A549 (cell line): ENCODE results near the gene EIF2S3B. TPM values are rescaled to one million over a fixed set of nuclear protein-coding genes. Genes with fewer than 3 reads are reported as not detected.

Source experiments
- ATAC-seq, 2 experiments: fragments of 200-7000 bp in 1 of 2; fragments of >200 bp in 1 of 2; cut with Nextera tagmentation in 1 of 2; cut with Tn5 transposase in 1 of 2; 3 replicates each; pipeline versions ENCODE4 v1.8.0 to v1.9.1; 2018 to 2020; ENCODE audit warnings: mild to moderate bottlenecking in 1 of 2, moderate library complexity in 1 of 2
- CTCF ChIA-PET: fragments of 300-600 bp; sonication (Branson Sonifier 250); formaldehyde crosslinking; extraction: SDS; loops from one replicate; lab custom pipeline; 2021; ENCODE audit warnings: antibody characterized with exemption, inconsistent platforms; lab: Yijun Ruan, JAX
- POLR2A ChIA-PET: fragments of 350-600 bp; formaldehyde crosslinking; extraction: SDS; loops from one replicate; lab custom pipeline; 2021; ENCODE audit warnings: antibody characterized with exemption, inconsistent platforms; lab: Yijun Ruan, JAX
- DNase-seq, 2 experiments: peaks; one replicate each; pipeline versions ENCODE4 v3.0.0 to v3.0.0-alpha.2; 2011 to 2016; ENCODE audit warnings: low read depth in 1 of 2, low spot score in 1 of 2
- FAIRE-seq: peaks from 2 replicates; lab custom pipeline; 2011; peaks lifted over from hg19 to GRCh38; lab: Jason Lieb, UNC
- H3K27ac ChIP-seq, 2 experiments: fragments of >200 bp; sonication (Bioruptor Twin); formaldehyde crosslinking; 3 replicates each; pipeline ENCODE4 v1.5.1; 2016 to 2017
- H3K4me1 ChIP-seq: fragments of >200 bp; sonication (Bioruptor Twin); formaldehyde crosslinking; 3 replicates; pipeline ENCODE4 v1.6.1; 2016
- H3K4me2 ChIP-seq: fragments of >200 bp; sonication (Bioruptor Twin); formaldehyde crosslinking; 3 replicates; pipeline ENCODE4 v1.6.1; 2016
- H3K4me3 ChIP-seq: fragments of >200 bp; sonication (Bioruptor Twin); formaldehyde crosslinking; 3 replicates; pipeline ENCODE4 v1.5.1; 2016
- H3K9me3 ChIP-seq: fragments of >200 bp; sonication (Bioruptor Twin); formaldehyde crosslinking; 3 replicates; pipeline ENCODE4 v1.6.1; 2016
- CBX2 ChIP-seq: fragments of 200-600 bp; sonication (generic); IDR thresholded peaks from 2 replicates; pipeline ENCODE4 v1.6.1; 2016; ENCODE audit warnings: low read depth, mild to moderate bottlenecking, borderline replicate concordance
- CBX8 ChIP-seq: fragments of 200-600 bp; sonication (generic); IDR thresholded peaks from 2 replicates; pipeline ENCODE4 v1.6.1; 2016
- CHD2 ChIP-seq: fragments of 150-350 bp; IDR thresholded peaks from 2 replicates; pipeline ENCODE4 v1.6.1; 2014; ENCODE audit warnings: low read length; ENCODE audit not compliant: partially characterized antibody
- CHD4 ChIP-seq: fragments of 200-600 bp; sonication (generic); IDR thresholded peaks from 2 replicates; pipeline ENCODE4 v1.6.1; 2016; ENCODE audit warnings: antibody characterized with exemption, mild to moderate bottlenecking, borderline replicate concordance
- EHF ChIP-seq: fragments of 250-450 bp; sonication (Bioruptor Pico); IDR thresholded peaks from 2 replicates; pipeline ENCODE4 v1.5.0; 2020; ENCODE audit warnings: mild to moderate bottlenecking
- FOXS1 ChIP-seq: fragments of 250-450 bp; sonication (Bioruptor Pico); IDR thresholded peaks from 2 replicates; pipeline ENCODE4 v1.5.0; 2020; ENCODE audit warnings: mild to moderate bottlenecking, moderate library complexity
- GATA3 ChIP-seq: IDR thresholded peaks from 2 replicates; pipeline ENCODE4 v1.6.1; 2012; ENCODE audit warnings: borderline replicate concordance
- HOXB5 ChIP-seq: fragments of 250-450 bp; sonication (Bioruptor Pico); IDR thresholded peaks from 2 replicates; pipeline ENCODE4 v1.5.0; 2020; ENCODE audit warnings: mild to moderate bottlenecking, moderate library complexity
- KDM5A ChIP-seq: fragments of 200-600 bp; sonication (generic); IDR thresholded peaks from 2 replicates; pipeline ENCODE4 v1.6.1; 2016; ENCODE audit warnings: antibody characterized with exemption, mild to moderate bottlenecking
- NR3C1 ChIP-seq: fragments of >200 bp; sonication (Bioruptor Twin); formaldehyde crosslinking; IDR thresholded peaks from 3 replicates; pipeline ENCODE4 v1.6.1; 2017
- PHF8 ChIP-seq: fragments of 200-600 bp; sonication (generic); IDR thresholded peaks from 2 replicates; pipeline ENCODE4 v1.6.1; 2016; ENCODE audit warnings: low read depth, mild to moderate bottlenecking, antibody characterized with exemption, moderate library complexity, borderline replicate concordance
- POLR2AphosphoS2 ChIP-seq: conservative IDR thresholded peaks from 2 replicates; pipeline ENCODE4 v1.6.1; 2012; ENCODE audit warnings: low read length, improper control_type of control experiment, inconsistent platforms
- RAD21 ChIP-seq, 2 experiments: fragments of >200 bp in 1 of 2; sonication (Bioruptor Twin) in 1 of 2; formaldehyde crosslinking in 1 of 2; IDR thresholded peaks in 1 of 2; conservative IDR thresholded peaks in 1 of 2; 2 replicates in 1 of 2; 3 replicates in 1 of 2; pipeline ENCODE4 v1.6.1; 2012 to 2018; ENCODE audit warnings: inconsistent platforms in 1 of 2
- REST ChIP-seq: fragments of 200-600 bp; sonication (generic); IDR thresholded peaks from 2 replicates; pipeline ENCODE4 v1.6.1; 2016; ENCODE audit warnings: antibody characterized with exemption, mild to moderate bottlenecking, moderate library complexity
- RNF2 ChIP-seq: fragments of 200-600 bp; sonication (generic); IDR thresholded peaks from 2 replicates; pipeline ENCODE4 v1.6.1; 2016; ENCODE audit warnings: low read depth, mild to moderate bottlenecking, antibody characterized with exemption, moderate library complexity, borderline replicate concordance
- SMC3 ChIP-seq: fragments of >200 bp; sonication (Bioruptor Twin); formaldehyde crosslinking; IDR thresholded peaks from 3 replicates; pipeline ENCODE4 v1.6.1; 2018; ENCODE audit warnings: inconsistent platforms
- TP53 ChIP-seq: fragments of 250-450 bp; sonication (Bioruptor Pico); IDR thresholded peaks from 2 replicates; pipeline ENCODE4 v1.5.0; 2021; ENCODE audit warnings: mild to moderate bottlenecking, moderate library complexity
- USF2 ChIP-seq: fragments of 450-650 bp; IDR thresholded peaks from 2 replicates; pipeline ENCODE4 v1.6.1; 2014; ENCODE audit warnings: antibody characterized with exemption
- ZC3H11A ChIP-seq: fragments of 450-650 bp; IDR thresholded peaks from 2 replicates; pipeline ENCODE4 v1.6.1; 2014; ENCODE audit warnings: antibody characterized with exemption, mild to moderate bottlenecking
- ZFP36 ChIP-seq: fragments of 450-650 bp; IDR thresholded peaks from 2 replicates; pipeline ENCODE4 v1.6.1; 2014; ENCODE audit warnings: borderline replicate concordance; ENCODE audit not compliant: partially characterized antibody
- ZSCAN20 ChIP-seq: fragments of 250-450 bp; sonication (Bioruptor Pico); IDR thresholded peaks from 2 replicates; pipeline ENCODE4 v1.8.0; 2022; ENCODE audit warnings: mild to moderate bottlenecking, moderate library complexity
- WGBS: methylation state at CpG from one replicate; pipeline ENCODE4 v1.1.6; 2017; ENCODE audit errors: missing lambda C conversion rate; 5-methylcytosine and 5-hydroxymethylcytosine counted together
- polyA plus RNA-seq, 4 experiments: library from polyadenylated mRNA; depleted of rRNA in 3 of 4; stranded (reverse); fragments of >200 nt; fragmentation: RNase III in 1 of 4; extraction: RNeasy Plus Mini Kit Qiagen cat#74134 plus additional on column Dnase treatment in 1 of 4; gene quantifications; 2 replicates in 3 of 4; 3 replicates in 1 of 4; pipeline ENCODE4 v1.2.3, GENCODE V29; 2011 to 2017
- TF ChIP-seq, protein P1 (sequence below): fragments of >200 bp; sonication (Bioruptor Twin); formaldehyde crosslinking; IDR thresholded peaks from 3 replicates; pipeline ENCODE4 v1.5.1; 2016

EIF2S3B gene
- polyA plus RNA-seq, 2 of the 4 experiments (the other 2 are of a cell fraction), result 0.93 to 1.1 TPM

- H3K4me3 ChIP-seq, result no peak overlapping the region
- ATAC-seq (no peak), DNase-seq (no peak), FAIRE-seq (no peak)
- H3K27ac ChIP-seq, result no peak overlapping the region
- WGBS, result 51% methylated on average over 7 of the region's 7 CpGs
- TF ChIP-seq USF2 (no peak), ZFP36 (no peak), GATA3 (no peak), NR3C1 (no peak), RNF2 (no peak), KDM5A (no peak), CHD2 (no peak), FOXS1 (no peak), CBX2 (no peak), CHD4 (no peak), PHF8 (no peak), TP53 (CRISPR knock-in tag) (no peak), RAD21 (conservative IDR thresholded peaks at IDR 0.05 in 1 of 2, IDR thresholded peaks at IDR 0.05 in 1 of 2) (no peak), SMC3 (no peak), REST (no peak), CBX8 (no peak), ZSCAN20 (CRISPR knock-in tag) (no peak)
- TF ChIP-seq, protein P1, sequence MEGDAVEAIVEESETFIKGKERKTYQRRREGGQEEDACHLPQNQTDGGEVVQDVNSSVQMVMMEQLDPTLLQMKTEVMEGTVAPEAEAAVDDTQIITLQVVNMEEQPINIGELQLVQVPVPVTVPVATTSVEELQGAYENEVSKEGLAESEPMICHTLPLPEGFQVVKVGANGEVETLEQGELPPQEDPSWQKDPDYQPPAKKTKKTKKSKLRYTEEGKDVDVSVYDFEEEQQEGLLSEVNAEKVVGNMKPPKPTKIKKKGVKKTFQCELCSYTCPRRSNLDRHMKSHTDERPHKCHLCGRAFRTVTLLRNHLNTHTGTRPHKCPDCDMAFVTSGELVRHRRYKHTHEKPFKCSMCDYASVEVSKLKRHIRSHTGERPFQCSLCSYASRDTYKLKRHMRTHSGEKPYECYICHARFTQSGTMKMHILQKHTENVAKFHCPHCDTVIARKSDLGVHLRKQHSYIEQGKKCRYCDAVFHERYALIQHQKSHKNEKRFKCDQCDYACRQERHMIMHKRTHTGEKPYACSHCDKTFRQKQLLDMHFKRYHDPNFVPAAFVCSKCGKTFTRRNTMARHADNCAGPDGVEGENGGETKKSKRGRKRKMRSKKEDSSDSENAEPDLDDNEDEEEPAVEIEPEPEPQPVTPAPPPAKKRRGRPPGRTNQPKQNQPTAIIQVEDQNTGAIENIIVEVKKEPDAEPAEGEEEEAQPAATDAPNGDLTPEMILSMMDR, result no peak
- ChIA-PET POLR2A (no interaction called here), CTCF (interaction anchor here (1.4 kb wide), 1 partner anchor 17 kb away, joined by 3 read pairs; no protein-coding TSS in a partner anchor)
- H3K4me2 ChIP-seq, result no peak overlapping the region
- H3K9me3 ChIP-seq, result no peaks in the 10 kb centered on the region
- no peaks in the 10 kb centered on the region for H3K4me1 ChIP-seq
These were observed 37.8 kb downstream of the EIF2S3B start for GRCh38 chr12:10543499-10543898.

DNA sequence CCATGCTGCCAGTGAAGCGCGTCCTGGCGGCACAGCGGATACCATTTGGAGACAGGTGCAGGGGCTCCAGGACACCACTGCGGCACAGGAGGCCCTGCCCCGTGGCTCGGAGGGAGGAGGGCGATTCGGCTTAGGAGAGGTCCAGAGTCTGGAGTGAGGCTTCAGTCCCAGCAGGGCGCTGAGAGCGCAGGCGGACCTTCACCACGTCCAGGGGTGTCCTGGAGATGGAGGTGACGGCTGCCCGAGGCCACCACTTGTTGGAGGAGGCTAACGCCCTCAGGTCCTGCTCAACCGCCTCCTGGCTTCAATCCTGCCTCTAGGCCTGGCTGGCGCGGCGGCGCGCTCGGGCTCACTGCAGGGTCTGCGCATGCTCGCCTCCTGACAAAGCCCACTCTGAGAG lies 45.7 kb downstream of the EIF2S3B start:
- H3K9me3 ChIP-seq, result no peaks in the 10 kb centered on the region
- ChIA-PET POLR2A (no interaction called here), CTCF (no interaction called here)
- no peak overlapping the region for H3K27ac ChIP-seq
- no peak overlapping the region for H3K4me2 ChIP-seq
- no peak overlapping the region for H3K4me3 ChIP-seq
- TF ChIP-seq POLR2AphosphoS2 (no peak), EHF (CRISPR knock-in tag) (no peak), HOXB5 (CRISPR knock-in tag) (no peak), ZC3H11A (no peak), CBX8 (no peak)
- DNase-seq (no peak), FAIRE-seq (no peak), ATAC-seq (no peak)
- no peaks in the 10 kb centered on the region for H3K4me1 ChIP-seq
- 89% methylated on average over 25 of the region's 25 CpGs for WGBS
